ENCODE measurements around the gene PPP1R3C.

- TF ChIP-seq, protein P1, sequence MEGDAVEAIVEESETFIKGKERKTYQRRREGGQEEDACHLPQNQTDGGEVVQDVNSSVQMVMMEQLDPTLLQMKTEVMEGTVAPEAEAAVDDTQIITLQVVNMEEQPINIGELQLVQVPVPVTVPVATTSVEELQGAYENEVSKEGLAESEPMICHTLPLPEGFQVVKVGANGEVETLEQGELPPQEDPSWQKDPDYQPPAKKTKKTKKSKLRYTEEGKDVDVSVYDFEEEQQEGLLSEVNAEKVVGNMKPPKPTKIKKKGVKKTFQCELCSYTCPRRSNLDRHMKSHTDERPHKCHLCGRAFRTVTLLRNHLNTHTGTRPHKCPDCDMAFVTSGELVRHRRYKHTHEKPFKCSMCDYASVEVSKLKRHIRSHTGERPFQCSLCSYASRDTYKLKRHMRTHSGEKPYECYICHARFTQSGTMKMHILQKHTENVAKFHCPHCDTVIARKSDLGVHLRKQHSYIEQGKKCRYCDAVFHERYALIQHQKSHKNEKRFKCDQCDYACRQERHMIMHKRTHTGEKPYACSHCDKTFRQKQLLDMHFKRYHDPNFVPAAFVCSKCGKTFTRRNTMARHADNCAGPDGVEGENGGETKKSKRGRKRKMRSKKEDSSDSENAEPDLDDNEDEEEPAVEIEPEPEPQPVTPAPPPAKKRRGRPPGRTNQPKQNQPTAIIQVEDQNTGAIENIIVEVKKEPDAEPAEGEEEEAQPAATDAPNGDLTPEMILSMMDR (IDR thresholded peaks at IDR 0.05) = no peak
- no peak for TF ChIP-seq ZFX (IDR thresholded peaks at IDR 0.05; ENCODE audit: borderline replicate concordance)
Measured at GRCh38 chr10:91579329-91579985, 53.4 kb downstream of the PPP1R3C start.

Measured in 22Rv1 (cell line).